Measurements from ENCODE around the gene RPTOR. TPM values are rescaled to one million over a fixed set of nuclear protein-coding genes. Genes with fewer than 3 reads are reported as not detected.

Gene RPTOR
- total and polyA plus RNA-seq, 2 donors (not counting 3 experiments of a cell fraction or from before 2014, with no cell fraction given), result 10.7 to 41.8 TPM

DNA sequence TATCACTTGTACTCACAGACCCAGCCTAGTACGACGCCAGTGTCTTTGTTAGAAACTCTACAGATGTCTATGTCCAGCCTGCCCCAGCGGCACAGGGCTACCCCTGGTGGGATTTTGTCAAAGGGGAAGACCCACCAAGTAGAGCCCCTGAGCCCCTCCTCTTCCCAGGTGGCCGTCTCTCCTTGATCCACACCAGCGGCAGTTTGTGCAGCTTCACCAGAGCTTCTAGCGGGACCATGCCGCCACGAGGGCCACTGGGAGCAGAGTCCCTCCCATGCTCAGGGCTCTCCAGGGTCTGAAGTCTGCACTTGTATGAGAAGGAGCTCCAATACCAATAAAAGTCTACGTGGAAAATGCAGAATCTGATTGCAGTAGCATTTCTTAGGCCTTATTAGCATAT, 157.1 kb downstream of the RPTOR start:
- no peak overlapping the region for H2AFZ ChIP-seq (ENCODE audit: low read depth, low read length)
- H3K9ac ChIP-seq (replicated peaks; ENCODE audit: extremely low read depth, insufficient read depth, low read length), result no peak overlapping the region
- ChIA-PET POLR2A (no interaction called here), CTCF (interaction anchor here (0.9 to 1.2 kb wide), 2 partner anchors 126 to 227 kb away, joined by 3 to 4 read pairs; no protein-coding TSS in a partner anchor)
- no peak overlapping the region for H3K27ac ChIP-seq (ENCODE audit: insufficient read depth, low read depth, low read length)
- no peak overlapping the region for H3K4me3 ChIP-seq (replicated peaks in 1 of 3; ENCODE audit: insufficient read depth in 1 of 3, low read depth in 1 of 3, low read length in 3 of 3)
- DNase-seq (ENCODE audit: low read depth, low spot score), result no peak
- H3K79me2 ChIP-seq (ENCODE audit: control insufficient read depth, insufficient read depth, low read length), result peaks cover 26% of the 10 kb centered on the region
- TF ChIP-seq JUN (IDR thresholded peaks at IDR 0.05; ENCODE audit: borderline replicate concordance, insufficient read depth, insufficient read length, low read depth) (no peak), GATA2 (IDR thresholded peaks at IDR 0.05; ENCODE audit: insufficient read depth, insufficient read length, low read depth, low read length) (no peak), MYC (IDR thresholded peaks at IDR 0.05; ENCODE audit: low read depth, low read length) (no peak), POLR2AphosphoS5 (IDR thresholded peaks at IDR 0.05; ENCODE audit: insufficient read depth, low read depth, low read length) (no peak), EZH2 (IDR thresholded peaks at IDR 0.05; ENCODE audit: borderline replicate concordance, low read depth, low read length, severe bottlenecking) (no peak), FOS (IDR thresholded peaks at IDR 0.05; ENCODE audit: borderline replicate concordance, insufficient read depth, low read length) (no peak), POLR2A (IDR thresholded peaks at IDR 0.05; ENCODE audit: low read depth, low read length) (no peak)
- TF ChIP-seq, protein P1, sequence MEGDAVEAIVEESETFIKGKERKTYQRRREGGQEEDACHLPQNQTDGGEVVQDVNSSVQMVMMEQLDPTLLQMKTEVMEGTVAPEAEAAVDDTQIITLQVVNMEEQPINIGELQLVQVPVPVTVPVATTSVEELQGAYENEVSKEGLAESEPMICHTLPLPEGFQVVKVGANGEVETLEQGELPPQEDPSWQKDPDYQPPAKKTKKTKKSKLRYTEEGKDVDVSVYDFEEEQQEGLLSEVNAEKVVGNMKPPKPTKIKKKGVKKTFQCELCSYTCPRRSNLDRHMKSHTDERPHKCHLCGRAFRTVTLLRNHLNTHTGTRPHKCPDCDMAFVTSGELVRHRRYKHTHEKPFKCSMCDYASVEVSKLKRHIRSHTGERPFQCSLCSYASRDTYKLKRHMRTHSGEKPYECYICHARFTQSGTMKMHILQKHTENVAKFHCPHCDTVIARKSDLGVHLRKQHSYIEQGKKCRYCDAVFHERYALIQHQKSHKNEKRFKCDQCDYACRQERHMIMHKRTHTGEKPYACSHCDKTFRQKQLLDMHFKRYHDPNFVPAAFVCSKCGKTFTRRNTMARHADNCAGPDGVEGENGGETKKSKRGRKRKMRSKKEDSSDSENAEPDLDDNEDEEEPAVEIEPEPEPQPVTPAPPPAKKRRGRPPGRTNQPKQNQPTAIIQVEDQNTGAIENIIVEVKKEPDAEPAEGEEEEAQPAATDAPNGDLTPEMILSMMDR (IDR thresholded peaks at IDR 0.05; ENCODE audit: extremely low read depth in 1 of 2, insufficient read depth in 1 of 2, low read depth in 1 of 2, low read length in 2 of 2), result no peak
- TF ChIP-seq, protein P2, sequence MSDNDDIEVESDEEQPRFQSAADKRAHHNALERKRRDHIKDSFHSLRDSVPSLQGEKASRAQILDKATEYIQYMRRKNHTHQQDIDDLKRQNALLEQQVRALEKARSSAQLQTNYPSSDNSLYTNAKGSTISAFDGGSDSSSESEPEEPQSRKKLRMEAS (IDR thresholded peaks at IDR 0.05; ENCODE audit: insufficient read depth, insufficient read length), result no peak
- H3K4me1 ChIP-seq (ENCODE audit: control insufficient read depth, extremely low read depth, insufficient read depth, low read length), result no peaks in the 10 kb centered on the region
- intact Hi-C loops (cut with micrococcal nuclease), result no loop called here
- H3K9me1 ChIP-seq (replicated peaks; ENCODE audit: control insufficient read depth, extremely low read depth, insufficient read depth, low read length), result no peaks in the 10 kb centered on the region
- H3K4me2 ChIP-seq (ENCODE audit: insufficient read depth, low read length), result no peak overlapping the region
- dilution Hi-C loops (cut with MboI; ENCODE audit: extremely low pct_ligation_motif_present, low sequenced_read_pairs), result no loop called here
- FAIRE-seq, result no peak
- no peaks in the 10 kb centered on the region for H3K27me3 ChIP-seq (ENCODE audit: control insufficient read depth in 2 of 2, insufficient read depth in 2 of 2, low read length in 2 of 2)
- H3K9me3 ChIP-seq (replicated peaks; ENCODE audit: control insufficient read depth, insufficient read depth, low read length), result no peaks in the 10 kb centered on the region
- BruUV-seq (replicated peaks), result no TSS peak
- no peaks in the 10 kb centered on the region for H4K20me1 ChIP-seq (replicated peaks; ENCODE audit: control insufficient read depth, extremely low read depth, insufficient read depth, low read length)
- H3K36me3 ChIP-seq (ENCODE audit: control insufficient read depth in 2 of 2, extremely low read depth in 1 of 2, insufficient read depth in 2 of 2, low read length in 2 of 2), result no peaks in the 10 kb centered on the region

All from endothelial cell of umbilical vein (primary cell).